BJ (cell line): ENCODE results near the gene DBN1. TPM values are rescaled to one million over a fixed set of nuclear protein-coding genes. Genes with fewer than 3 reads are reported as not detected.

Experiments
- CTCF ChIA-PET: fragments of 350-600 bp; formaldehyde crosslinking; extraction: SDS; loops from one replicate; lab custom pipeline; 2021; ENCODE audit warnings: antibody characterized with exemption, inconsistent platforms; lab: Yijun Ruan, JAX
- POLR2A ChIA-PET: fragments of 300-600 bp; sonication (Branson Sonifier 250); formaldehyde crosslinking; extraction: SDS; loops from one replicate; lab custom pipeline; 2021; ENCODE audit warnings: antibody characterized with exemption; lab: Charles Lee
- DNase-seq: peaks from one replicate; pipeline ENCODE4 v3.0.0-alpha.2; 2011; ENCODE audit warnings: low read depth
- H3K27me3 ChIP-seq: 2 replicates; pipeline ENCODE4 v1.6.0; 2011; ENCODE audit warnings: low read length; ENCODE audit not compliant: control insufficient read depth, insufficient read depth
- H3K36me3 ChIP-seq: 2 replicates; pipeline ENCODE4 v1.5.1; 2011; ENCODE audit warnings: low read length; ENCODE audit not compliant: control insufficient read depth, insufficient read depth
- H3K4me3 ChIP-seq: 2 replicates; pipeline ENCODE4 v1.5.1; 2011; ENCODE audit warnings: low read depth, mild to moderate bottlenecking, control low read depth, low read length
- polyA plus RNA-seq: library from polyadenylated mRNA; depleted of rRNA; stranded (reverse); fragments of >200 nt; gene quantifications from 2 replicates; pipeline ENCODE4 v1.2.3, GENCODE V29; 2011
- TF ChIP-seq, protein P1 (sequence below): IDR thresholded peaks from 2 replicates; pipeline ENCODE4 v1.5.1; 2011; ENCODE audit warnings: low read depth, mild to moderate bottlenecking, control low read depth, inconsistent platforms, low read length, moderate library complexity; ENCODE audit not compliant: insufficient read depth

DBN1 gene
- polyA plus RNA-seq, 1 experiment, result 176 TPM

- TF ChIP-seq, protein P1, sequence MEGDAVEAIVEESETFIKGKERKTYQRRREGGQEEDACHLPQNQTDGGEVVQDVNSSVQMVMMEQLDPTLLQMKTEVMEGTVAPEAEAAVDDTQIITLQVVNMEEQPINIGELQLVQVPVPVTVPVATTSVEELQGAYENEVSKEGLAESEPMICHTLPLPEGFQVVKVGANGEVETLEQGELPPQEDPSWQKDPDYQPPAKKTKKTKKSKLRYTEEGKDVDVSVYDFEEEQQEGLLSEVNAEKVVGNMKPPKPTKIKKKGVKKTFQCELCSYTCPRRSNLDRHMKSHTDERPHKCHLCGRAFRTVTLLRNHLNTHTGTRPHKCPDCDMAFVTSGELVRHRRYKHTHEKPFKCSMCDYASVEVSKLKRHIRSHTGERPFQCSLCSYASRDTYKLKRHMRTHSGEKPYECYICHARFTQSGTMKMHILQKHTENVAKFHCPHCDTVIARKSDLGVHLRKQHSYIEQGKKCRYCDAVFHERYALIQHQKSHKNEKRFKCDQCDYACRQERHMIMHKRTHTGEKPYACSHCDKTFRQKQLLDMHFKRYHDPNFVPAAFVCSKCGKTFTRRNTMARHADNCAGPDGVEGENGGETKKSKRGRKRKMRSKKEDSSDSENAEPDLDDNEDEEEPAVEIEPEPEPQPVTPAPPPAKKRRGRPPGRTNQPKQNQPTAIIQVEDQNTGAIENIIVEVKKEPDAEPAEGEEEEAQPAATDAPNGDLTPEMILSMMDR, result no peak
- Histone ChIP-seq H3K4me3 (no peak overlapping the region), H3K27me3 (no peaks in the 10 kb centered on the region), H3K36me3 (peaks cover 6% of the 10 kb centered on the region; the same call in 1 of the 2 replicates)
- CTCF ChIA-PET, result interaction anchor here (1.2 to 18.6 kb wide), 4 partner anchors 9 to 53 kb away, joined by 4 to 352 read pairs (median 114); partner anchors contain the start of genes F12 and PFN3
- POLR2A ChIA-PET, result no interaction called here
- DNase-seq, result no peak
Observed at GRCh38 chr5:177443144-177443983, 30.1 kb downstream of the DBN1 start.

DNA sequence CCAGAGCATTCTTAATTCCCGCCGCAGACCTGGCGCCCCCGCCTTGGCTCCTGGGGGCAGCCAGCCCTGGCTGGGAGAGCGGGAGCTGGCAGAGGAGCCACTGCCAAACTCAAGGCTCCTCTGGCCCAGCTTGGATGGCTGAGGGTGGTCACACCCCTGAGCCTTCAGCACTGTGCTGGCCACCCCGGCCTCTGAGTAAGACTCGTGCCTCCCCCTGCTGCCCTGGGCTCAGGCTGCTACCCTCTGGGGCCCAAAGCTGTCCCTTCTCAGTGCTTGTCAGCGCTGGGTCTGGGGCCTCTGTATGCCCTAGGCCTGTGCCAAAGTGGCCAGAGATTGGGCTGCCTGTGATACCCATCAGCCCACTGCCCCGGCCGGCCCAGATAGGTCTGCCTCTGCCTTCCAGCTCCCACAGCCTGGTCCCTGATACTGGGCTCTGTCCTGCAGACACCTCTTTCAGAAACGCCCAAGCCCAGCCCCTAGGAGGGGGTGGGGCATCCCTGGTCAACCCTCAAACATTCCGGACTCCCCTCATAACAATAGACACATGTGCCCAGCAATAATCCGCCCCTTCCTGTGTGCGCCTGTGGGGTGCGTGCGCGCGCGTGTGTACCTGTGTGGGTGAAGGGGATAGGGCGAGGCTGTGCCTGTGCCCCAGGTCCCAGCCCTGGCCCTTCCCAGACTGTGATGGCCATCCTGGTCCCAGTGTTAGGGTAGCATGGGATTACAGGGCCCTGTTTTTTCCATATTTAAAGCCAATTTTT, 31.2 kb downstream of the DBN1 start:
- Histone ChIP-seq H3K36me3 (peaks cover 6% of the 10 kb centered on the region; the same call in 1 of the 2 replicates), H3K27me3 (no peaks in the 10 kb centered on the region), H3K4me3 (no peak overlapping the region)
- CTCF ChIA-PET, result interaction anchor here (1.1 to 18.6 kb wide), 4 partner anchors 8 to 52 kb away, joined by 3 to 352 read pairs (median 110); partner anchors contain the start of genes F12 and PFN3
- no peak for DNase-seq
- TF ChIP-seq, protein P1, result no peak
- POLR2A ChIA-PET, result no interaction called here

DNA sequence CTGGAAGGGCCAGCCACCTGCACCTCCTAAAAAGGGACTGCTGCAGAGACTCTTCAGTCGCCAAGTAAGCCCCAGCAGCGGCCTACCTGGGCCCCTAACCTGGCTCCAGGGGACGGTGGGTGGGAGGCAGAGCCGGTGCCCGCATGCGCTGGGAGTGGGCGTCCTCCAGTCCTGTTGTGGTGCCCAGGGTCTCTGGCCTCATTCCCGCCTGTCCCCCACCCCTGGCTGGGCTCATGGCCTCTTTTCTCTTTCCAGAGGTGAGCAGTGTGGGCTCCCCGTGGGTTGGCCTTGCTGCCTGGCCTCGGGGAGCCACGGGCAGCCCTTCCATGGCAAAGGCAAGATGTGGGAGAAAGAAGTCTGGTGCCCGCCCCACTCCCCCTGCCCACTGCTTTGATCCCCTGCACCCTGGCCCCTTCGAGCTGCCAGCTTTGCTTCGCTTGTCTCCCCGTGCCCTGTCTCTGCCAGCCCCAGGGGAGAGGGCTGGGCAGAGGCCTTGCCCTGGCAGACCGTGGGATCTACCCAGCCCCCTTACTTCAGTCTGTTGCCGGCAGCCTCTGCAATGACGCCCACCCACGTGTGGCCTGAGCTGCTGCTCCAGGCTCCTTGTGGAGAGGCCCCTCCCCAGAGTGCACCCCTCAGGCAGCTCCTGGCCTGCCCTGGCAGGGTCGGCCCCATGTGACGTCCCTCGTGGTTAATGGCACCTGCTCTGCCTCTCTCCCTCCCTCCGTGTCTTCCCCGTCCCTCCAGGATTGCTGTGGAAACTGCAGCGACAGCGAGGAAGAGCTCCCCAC, 32.2 kb downstream of the DBN1 start:
- TF ChIP-seq, protein P1, result no peak
- H3K27me3 ChIP-seq, result no peaks in the 10 kb centered on the region
- no peak for DNase-seq
- H3K36me3 ChIP-seq, result peaks cover 9% of the 10 kb centered on the region; the same call in 1 of the 2 replicates
- ChIA-PET POLR2A (no interaction called here), CTCF (interaction anchor here (1.0 to 17.3 kb wide), 3 partner anchors 37 to 51 kb away, joined by 3 to 217 read pairs (median 5); no protein-coding TSS in a partner anchor)
- H3K4me3 ChIP-seq, result no peak overlapping the region

DNA sequence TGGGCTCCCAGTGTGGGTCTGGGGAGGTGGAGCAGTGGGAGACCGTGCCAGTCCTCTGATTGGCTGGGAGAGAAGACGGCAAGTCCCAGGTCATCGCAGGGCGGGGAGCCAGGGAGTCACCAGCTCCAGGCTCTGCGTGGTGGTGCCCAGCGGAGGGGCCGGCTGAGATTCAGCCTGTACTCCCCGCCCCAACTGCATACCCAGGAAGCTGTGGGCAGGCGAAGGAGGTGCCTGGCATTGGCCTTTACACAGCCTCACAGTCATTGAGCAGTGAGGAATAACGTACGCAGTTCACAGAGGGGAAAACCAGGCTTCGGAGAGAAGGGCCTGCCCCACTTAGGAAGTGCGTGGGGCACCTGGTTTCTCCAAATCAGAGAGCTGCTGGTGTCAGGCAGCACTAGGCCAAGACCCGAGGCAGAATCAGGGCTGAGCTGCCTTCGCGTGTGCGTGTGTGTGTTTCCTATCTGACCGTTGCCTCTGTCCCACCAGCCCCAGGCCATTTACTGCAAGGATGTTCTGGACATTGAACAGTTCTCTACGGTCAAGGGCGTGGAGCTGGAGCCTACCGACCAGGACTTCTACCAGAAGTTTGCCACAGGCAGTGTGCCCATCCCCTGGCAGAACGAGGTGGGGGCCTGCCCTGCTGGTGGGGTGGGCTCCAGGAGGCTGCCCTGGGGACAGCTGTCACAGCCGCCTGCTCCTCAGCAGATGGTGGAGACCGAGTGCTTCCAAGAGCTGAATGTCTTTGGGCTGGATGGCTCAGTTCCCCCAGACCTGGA, 33.0 kb downstream of the DBN1 start:
- Histone ChIP-seq H3K36me3 (peaks cover 12% of the 10 kb centered on the region), H3K4me3 (no peak overlapping the region), H3K27me3 (no peaks in the 10 kb centered on the region)
- no peak for DNase-seq
- ChIA-PET POLR2A (interaction anchor here (0.6 kb wide), 1 partner anchor 512 kb away, joined by 7 read pairs; no protein-coding TSS in a partner anchor), CTCF (interaction anchor here (1.0 to 17.3 kb wide), 3 partner anchors 15 to 50 kb away, joined by 5 to 217 read pairs (median 5); no protein-coding TSS in a partner anchor)
- TF ChIP-seq, protein P1, result no peak
